H9 (cell line): ENCODE data around the gene SAMD14. TPM values are rescaled to one million over a fixed set of nuclear protein-coding genes. Genes with fewer than 3 reads are reported as not detected.

Experiments
- DNase-seq: peaks from one replicate; pipeline ENCODE4 v3.0.0-alpha.2; 2017
- H2AFZ ChIP-seq: one replicate; pipeline ENCODE4 v1.6.1; 2013; ENCODE audit warnings: mild to moderate bottlenecking, low read length, control low read depth, moderate library complexity
- H2AK5ac ChIP-seq: 2 replicates; pipeline ENCODE4 v1.6.1; 2013; ENCODE audit warnings: low read length, control low read depth, mixed read lengths; ENCODE audit not compliant: insufficient read length
- H2BK120ac ChIP-seq: one replicate; pipeline ENCODE4 v1.6.1; 2013; ENCODE audit warnings: low read depth, mild to moderate bottlenecking, low read length, control low read depth, inconsistent platforms; ENCODE audit not compliant: poor library complexity, severe bottlenecking
- H2BK12ac ChIP-seq: 2 replicates; pipeline ENCODE4 v1.6.1; 2013; ENCODE audit warnings: low read length, control low read depth, mixed read lengths, low read depth; ENCODE audit not compliant: insufficient read length
- H2BK15ac ChIP-seq: 2 replicates; pipeline ENCODE4 v1.6.1; 2013; ENCODE audit warnings: low read depth, low read length, control low read depth
- H2BK20ac ChIP-seq: one replicate; pipeline ENCODE4 v1.6.1; 2013; ENCODE audit warnings: low read depth, mild to moderate bottlenecking, low read length, control low read depth, inconsistent platforms; ENCODE audit not compliant: poor library complexity, severe bottlenecking
- H2BK5ac ChIP-seq: 2 replicates; pipeline ENCODE4 v1.6.1; 2013; ENCODE audit warnings: low read length, control low read depth, mixed read lengths; ENCODE audit not compliant: insufficient read length
- H3K14ac ChIP-seq: 2 replicates; pipeline ENCODE4 v1.6.1; 2013; ENCODE audit warnings: low read length, control low read depth; ENCODE audit not compliant: insufficient read depth
- H3K18ac ChIP-seq: 2 replicates; pipeline ENCODE4 v1.6.1; 2013; ENCODE audit warnings: low read depth, mild to moderate bottlenecking, mixed read lengths, low read length, control low read depth; ENCODE audit not compliant: insufficient read length
- H3K23ac ChIP-seq: 2 replicates; pipeline ENCODE4 v1.6.1; 2013; ENCODE audit warnings: low read length, control low read depth, mixed read lengths, low read depth; ENCODE audit not compliant: insufficient read length
- H3K23me2 ChIP-seq: 2 replicates; pipeline ENCODE4 v1.6.1; 2013; ENCODE audit warnings: low read depth, mild to moderate bottlenecking, mixed read lengths, low read length, control low read depth; ENCODE audit not compliant: insufficient read length, poor library complexity, severe bottlenecking
- H3K27ac ChIP-seq: 2 replicates; pipeline ENCODE4 v1.5.1; 2013; ENCODE audit warnings: low read length, control low read depth, mixed read lengths, low read depth; ENCODE audit not compliant: insufficient read length
- H3K27me3 ChIP-seq: 2 replicates; pipeline ENCODE4 v1.6.1; 2013; ENCODE audit warnings: low read length, control low read depth, inconsistent platforms; ENCODE audit not compliant: insufficient read depth
- H3K4ac ChIP-seq: 2 replicates; pipeline ENCODE4 v1.6.1; 2013; ENCODE audit warnings: low read depth, mild to moderate bottlenecking, control low read depth, inconsistent platforms, low read length, moderate library complexity
- H3K4me1 ChIP-seq: 2 replicates; pipeline ENCODE4 v1.6.1; 2013; ENCODE audit warnings: low read length, control low read depth, inconsistent platforms; ENCODE audit not compliant: insufficient read depth
- H3K4me2 ChIP-seq: 2 replicates; pipeline ENCODE4 v1.6.1; 2013; ENCODE audit warnings: low read length, control low read depth, mixed read lengths; ENCODE audit not compliant: insufficient read length, insufficient read depth
- H3K56ac ChIP-seq: 2 replicates; pipeline ENCODE4 v1.6.1; 2013; ENCODE audit warnings: low read depth, mild to moderate bottlenecking, mixed read lengths, low read length, control low read depth; ENCODE audit not compliant: insufficient read length
- H3K79me1 ChIP-seq: 2 replicates; pipeline ENCODE4 v1.6.1; 2013; ENCODE audit warnings: low read depth, mild to moderate bottlenecking, moderate library complexity, low read length, control low read depth, inconsistent platforms; ENCODE audit not compliant: insufficient read depth, poor library complexity, severe bottlenecking
- H3K79me2 ChIP-seq: 2 replicates; pipeline ENCODE4 v1.6.1; 2013; ENCODE audit warnings: low read length, control low read depth, inconsistent platforms; ENCODE audit not compliant: insufficient read depth
- H3K9ac ChIP-seq: 2 replicates; pipeline ENCODE4 v1.6.1; 2013; ENCODE audit warnings: low read length, control low read depth, mixed read lengths; ENCODE audit not compliant: insufficient read length; ENCODE audit errors: extremely low read depth
- H3K9me3 ChIP-seq: one replicate; pipeline ENCODE4 v1.6.1; 2013; ENCODE audit warnings: low read depth, low read length, inconsistent platforms; ENCODE audit not compliant: control insufficient read depth
- H3T11ph ChIP-seq: one replicate; pipeline ENCODE4 v1.6.1; 2013; ENCODE audit warnings: mild to moderate bottlenecking, low read length, control low read depth, inconsistent platforms
- H4K20me1 ChIP-seq: one replicate; pipeline ENCODE4 v1.6.1; 2013; ENCODE audit not compliant: control insufficient read depth, insufficient read length, insufficient read depth
- H4K5ac ChIP-seq: 2 replicates; pipeline ENCODE4 v1.6.1; 2013; ENCODE audit warnings: low read depth, mild to moderate bottlenecking, mixed read lengths, low read length, control low read depth; ENCODE audit not compliant: insufficient read length
- H4K8ac ChIP-seq: replicated peaks from 2 replicates; pipeline ENCODE4 v1.6.1; 2013; ENCODE audit warnings: low read length, control low read depth, mixed read lengths, low read depth; ENCODE audit not compliant: insufficient read length
- H4K91ac ChIP-seq: 2 replicates; pipeline ENCODE4 v1.6.1; 2013; ENCODE audit warnings: low read depth, mild to moderate bottlenecking, moderate library complexity, mixed read lengths, low read length, control low read depth; ENCODE audit not compliant: insufficient read length
- H3K27ac Mint-ChIP-seq, 3 experiments: 2 replicates in 2 of 3; 3 replicates in 1 of 3; pipeline ENCODE4 v1.8.0; 2020 to 2021; ENCODE audit warnings: mixed read lengths in 3 of 3, mild to moderate bottlenecking in 1 of 3, moderate library complexity in 1 of 3
- H3K27me3 Mint-ChIP-seq: 2 replicates; pipeline ENCODE4 v1.8.0; 2021; ENCODE audit warnings: low read depth, mild to moderate bottlenecking, moderate library complexity, mixed read lengths
- H3K36me3 Mint-ChIP-seq, 3 experiments: 2 replicates in 2 of 3; 3 replicates in 1 of 3; pipeline ENCODE4 v1.8.0; 2020 to 2021; ENCODE audit warnings: low read depth in 3 of 3, mixed read lengths in 3 of 3; ENCODE audit not compliant: insufficient read depth in 1 of 3
- H3K4me1 Mint-ChIP-seq, 2 experiments: 2 replicates each; pipeline ENCODE4 v1.8.0; 2020; ENCODE audit warnings: mixed read lengths in 2 of 2
- H3K4me3 Mint-ChIP-seq, 2 experiments: 2 replicates in 1 of 2; 3 replicates in 1 of 2; pipeline ENCODE4 v1.8.0; 2020 to 2021; ENCODE audit warnings: mild to moderate bottlenecking in 2 of 2, mixed read lengths in 2 of 2, moderate library complexity in 1 of 2
- H3K9me3 Mint-ChIP-seq, 2 experiments: 2 replicates in 1 of 2; 3 replicates in 1 of 2; pipeline ENCODE4 v1.8.0; 2020; ENCODE audit warnings: mild to moderate bottlenecking in 2 of 2, mixed read lengths in 2 of 2, moderate library complexity in 1 of 2
- CTCF ChIP-seq: fragments of 200-600 bp; sonication (generic); conservative IDR thresholded peaks from 3 replicates; pipeline ENCODE4 v1.8.0; 2021; ENCODE audit warnings: antibody characterized with exemption, mild to moderate bottlenecking
- WGBS: extraction: QIAGEN DNeasy Blood & Tissue Kit; methylation state at CpG from one replicate; pipeline ENCODE4 v1.1.7; 2013; ENCODE audit warnings: missing lambda C conversion rate, low lambda C conversion rate, mixed read lengths; ENCODE audit not compliant: insufficient read length; ENCODE audit errors: extremely low coverage; 5-methylcytosine and 5-hydroxymethylcytosine counted together
- total RNA-seq: library from RNA; stranded (reverse); gene quantifications from 2 replicates; pipeline ENCODE4 v1.2.1, GENCODE V29; 2021

Gene SAMD14
- total RNA-seq, 1 experiment from 2014 or later: 5.9 TPM

DNA sequence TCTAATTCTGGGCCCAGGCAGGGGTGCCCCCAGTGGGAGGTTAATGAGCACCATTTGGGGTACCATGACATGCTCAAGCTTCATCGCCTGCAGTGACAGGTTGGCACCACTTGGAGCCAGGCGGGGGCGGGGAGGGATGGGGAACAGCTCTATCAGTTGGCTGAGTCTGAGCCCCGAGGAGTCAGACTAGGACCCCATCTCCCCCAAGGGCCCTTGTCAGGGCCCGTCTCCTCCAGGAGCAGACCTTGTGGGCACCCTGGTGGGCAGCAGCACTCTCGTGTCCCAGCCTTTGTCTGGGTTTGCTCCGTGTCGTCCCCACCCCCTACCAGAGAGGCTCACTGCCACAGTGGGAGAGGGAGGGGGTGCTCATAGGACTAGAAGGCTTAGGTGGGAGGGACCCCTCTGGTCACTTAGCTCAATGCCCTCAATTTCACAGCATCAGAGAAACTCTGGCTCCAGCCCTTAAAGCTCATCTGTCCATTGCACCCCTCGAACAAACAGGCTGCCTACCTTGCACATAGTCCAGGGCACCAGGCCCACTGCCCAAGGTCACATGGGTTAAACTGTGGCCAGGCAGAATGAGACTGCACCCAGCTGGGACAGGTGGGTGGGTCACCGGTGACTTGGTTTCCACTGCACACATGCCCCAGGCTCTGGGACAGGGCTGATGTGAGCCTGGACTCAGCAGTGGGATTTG is 16.4 kb upstream of the SAMD14 start:
- Histone ChIP-seq H3K23ac (no peak overlapping the region), H3K56ac (no peak overlapping the region), H3K4ac (no peak overlapping the region), H2AK5ac (no peak overlapping the region), H4K5ac (no peak overlapping the region), H2BK12ac (no peak overlapping the region), H3K18ac (no peak overlapping the region), H3K9me3 (no peaks in the 10 kb centered on the region), H3K23me2 (peaks cover 19% of the 10 kb centered on the region), H2AFZ (no peak overlapping the region), H3K14ac (no peak overlapping the region), H2BK20ac (no peak overlapping the region), H4K8ac (no peak overlapping the region), H2BK15ac (no peak overlapping the region), H2BK120ac (no peak overlapping the region), H4K91ac (no peak overlapping the region), H3K27ac (no peak overlapping the region), H3T11ph (no peak overlapping the region), H3K4me2 (no peak overlapping the region), H4K20me1 (no peaks in the 10 kb centered on the region), H3K9ac (no peak overlapping the region), H3K4me1 (no peaks in the 10 kb centered on the region; the same call in 1 of the 2 replicates), H3K27me3 (no peaks in the 10 kb centered on the region; the same call in 1 of the 2 replicates), H3K79me2 (no peaks in the 10 kb centered on the region), H2BK5ac (no peak overlapping the region), H3K79me1 (no peaks in the 10 kb centered on the region)
- Mint-ChIP-seq H3K4me3 (no peak overlapping the region), H3K9me3 (no peaks in the 10 kb centered on the region), H3K27me3 (peaks cover 13% of the 10 kb centered on the region), H3K27ac (no peak overlapping the region), H3K4me1 (peaks cover 23 to 45% of the 10 kb centered on the region in 2 experiments), H3K36me3 (peaks cover 14 to 40% (median 30%) of the 10 kb centered on the region in 3 experiments; a peak in 6 of 7 replicates)
- TF ChIP-seq CTCF: no peak
- no peak for DNase-seq
- no CpG with 5 or more reads among the region's 10 CpGs for WGBS
